NT2/D1 (cell line): ENCODE measurements around the gene HMGA1.

Source experiments
- SUZ12 ChIP-seq: IDR thresholded peaks from 2 replicates; pipeline ENCODE4 v1.6.1; 2011; ENCODE audit not compliant: insufficient read length, insufficient read depth; ENCODE audit errors: extremely low read depth
- YY1 ChIP-seq: IDR thresholded peaks from 2 replicates; pipeline ENCODE4 v1.6.1; 2011; ENCODE audit not compliant: insufficient read length, insufficient read depth
- ZNF274 ChIP-seq: IDR thresholded peaks from 2 replicates; pipeline ENCODE4 v1.6.1; 2011; ENCODE audit warnings: mild to moderate bottlenecking, low read depth, low read length

- TF ChIP-seq ZNF274 (no peak), SUZ12 (no peak), YY1 (no peak)
Measured at GRCh38 chr6:34272013-34272926, 35.6 kb downstream of the HMGA1 start.
